ENCODE data around the gene CAPN8. TPM values are rescaled to one million over a fixed set of nuclear protein-coding genes. Genes with fewer than 3 reads are reported as not detected.

The CAPN8 gene
- total RNA-seq, 3 donors from 2014 or later, result 0.32 to 83.9 (median 41.3) TPM

- TF ChIP-seq POLR2A (IDR thresholded peaks at IDR 0.05) (no peak), CTCF (IDR thresholded peaks at IDR 0.05) (no peak), POLR2AphosphoS5 (IDR thresholded peaks at IDR 0.05) (no peak)
- no peak for DNase-seq (ENCODE audit: low spot score in 2 of 2)
- Histone ChIP-seq H3K36me3 (no peaks in the 10 kb centered on the region), H3K27me3 (no peaks in the 10 kb centered on the region), H3K4me1 (no peaks in the 10 kb centered on the region), H3K4me3 (peak overlapping the region in 1 of 3 donors; percentile 43), H3K27ac (peak overlapping the region in 1 of 2 donors; percentile 4), H3K9me3 (no peaks in the 10 kb centered on the region)
- intact Hi-C loops (cut with DNase I; ENCODE audit: low total_unique reads), result no loop called here
These were observed 1.4 kb downstream of the CAPN8 start for GRCh38 chr1:223664106-223664505.

- Histone ChIP-seq H3K36me3 (no peaks in the 10 kb centered on the region), H3K27me3 (no peaks in the 10 kb centered on the region), H3K27ac (peak overlapping the region; percentile 23 to 25), H3K9me3 (no peaks in the 10 kb centered on the region), H3K4me3 (no peak overlapping the region), H3K4me1 (no peaks in the 10 kb centered on the region)
- TF ChIP-seq CTCF (IDR thresholded peaks at IDR 0.05), result no peak
- no peak for TF ChIP-seq POLR2AphosphoS5 (IDR thresholded peaks at IDR 0.05)
- TF ChIP-seq POLR2A (IDR thresholded peaks at IDR 0.05), result no peak
- DNase-seq (ENCODE audit: low spot score in 2 of 2), result no peak
- intact Hi-C loops (cut with DNase I; ENCODE audit: low total_unique reads), result no loop called here
These were observed 2.6 kb downstream of the CAPN8 start for GRCh38 chr1:223662943-223663342.

GRCh38 chr1:223659711-223660110, 5.8 kb downstream of the CAPN8 start:
- no peaks in the 10 kb centered on the region for H3K9me3 ChIP-seq
- TF ChIP-seq CTCF (IDR thresholded peaks at IDR 0.05) (no peak), POLR2A (IDR thresholded peaks at IDR 0.05) (no peak), POLR2AphosphoS5 (IDR thresholded peaks at IDR 0.05) (no peak)
- H3K36me3 ChIP-seq, result no peaks in the 10 kb centered on the region
- H3K27me3 ChIP-seq, result no peaks in the 10 kb centered on the region
- no peak overlapping the region for H3K4me3 ChIP-seq
- no peak for DNase-seq (ENCODE audit: low spot score in 2 of 2)
- H3K4me1 ChIP-seq, result no peaks in the 10 kb centered on the region
- intact Hi-C loops (cut with DNase I; ENCODE audit: low total_unique reads), result no loop called here
- no peak overlapping the region for H3K27ac ChIP-seq

- H3K9me3 ChIP-seq, result no peaks in the 10 kb centered on the region
- intact Hi-C loops (cut with DNase I; ENCODE audit: low total_unique reads), result no loop called here
- H3K27ac ChIP-seq, result no peak overlapping the region
- H3K36me3 ChIP-seq, result no peaks in the 10 kb centered on the region
- H3K4me1 ChIP-seq, result no peaks in the 10 kb centered on the region
- no peaks in the 10 kb centered on the region for H3K27me3 ChIP-seq
- DNase-seq (ENCODE audit: low spot score in 2 of 2), result no peak
- TF ChIP-seq POLR2A (IDR thresholded peaks at IDR 0.05) (no peak), CTCF (IDR thresholded peaks at IDR 0.05) (no peak), POLR2AphosphoS5 (IDR thresholded peaks at IDR 0.05) (no peak)
- H3K4me3 ChIP-seq, result no peak overlapping the region
These were observed 7.5 kb downstream of the CAPN8 start for GRCh38 chr1:223657978-223658377.

GRCh38 chr1:223654083-223654482, 11.4 kb downstream of the CAPN8 start:
- no peak for DNase-seq (ENCODE audit: low spot score in 2 of 2)
- Histone ChIP-seq H3K27ac (peak overlapping the region in 1 of 2 donors; percentile 54), H3K36me3 (no peaks in the 10 kb centered on the region), H3K4me1 (no peaks in the 10 kb centered on the region), H3K27me3 (no peaks in the 10 kb centered on the region), H3K4me3 (no peak overlapping the region), H3K9me3 (no peaks in the 10 kb centered on the region)
- intact Hi-C loops (cut with DNase I; ENCODE audit: low total_unique reads), result no loop called here
- TF ChIP-seq CTCF (IDR thresholded peaks at IDR 0.05) (no peak), POLR2A (IDR thresholded peaks at IDR 0.05) (no peak), POLR2AphosphoS5 (IDR thresholded peaks at IDR 0.05) (no peak)
